Immature natural killer cell (primary cell): ENCODE measurements around the gene SHISA9. TPM values are rescaled to one million over a fixed set of nuclear protein-coding genes. Genes with fewer than 3 reads are reported as not detected.

ENCODE experiments used
- DNase-seq, 3 donors: peaks; one replicate each; pipeline ENCODE4 v3.0.0; 2022; ENCODE audit warnings: mixed read lengths in 1 of 3
- H3K27ac Mint-ChIP-seq, 6 donors: one replicate each; pipeline ENCODE4 v1.8.0; 2020; ENCODE audit warnings: mixed read lengths in 6 of 6, mild to moderate bottlenecking in 5 of 6, inconsistent platforms in 4 of 6, moderate library complexity in 3 of 6
- H3K27me3 Mint-ChIP-seq, 3 donors: one replicate each; pipeline ENCODE4 v1.8.0; 2020 to 2021; ENCODE audit warnings: low read depth in 3 of 3, mild to moderate bottlenecking in 3 of 3, mixed read lengths in 3 of 3, moderate library complexity in 3 of 3, inconsistent platforms in 1 of 3
- H3K36me3 Mint-ChIP-seq, 3 donors: one replicate each; pipeline ENCODE4 v1.8.0; 2020; ENCODE audit warnings: mixed read lengths in 3 of 3, inconsistent platforms in 2 of 3, mild to moderate bottlenecking in 2 of 3
- H3K4me1 Mint-ChIP-seq, 2 donors: one replicate each; pipeline ENCODE4 v1.8.0; 2020; ENCODE audit warnings: inconsistent platforms in 2 of 2, mild to moderate bottlenecking in 2 of 2, mixed read lengths in 2 of 2, moderate library complexity in 1 of 2
- H3K4me3 Mint-ChIP-seq, 5 donors: one replicate each; pipeline ENCODE4 v1.8.0; 2020; ENCODE audit warnings: mild to moderate bottlenecking in 5 of 5, mixed read lengths in 5 of 5, inconsistent platforms in 3 of 5, moderate library complexity in 3 of 5
- H3K9me3 Mint-ChIP-seq, 6 donors: one replicate each; pipeline ENCODE4 v1.8.0; 2020; ENCODE audit warnings: mild to moderate bottlenecking in 6 of 6, mixed read lengths in 6 of 6, inconsistent platforms in 4 of 6, moderate library complexity in 3 of 6
- polyA plus RNA-seq, 3 donors: library from polyadenylated mRNA; unstranded; fragments of 300-500 nt; fragmentation: Illumina TruSeq; gene quantifications; one replicate each; pipeline ENCODE4 v1.2.3, GENCODE V29; 2021

Gene SHISA9
- polyA plus RNA-seq, 3 donors from 2014 or later: not detected

DNA sequence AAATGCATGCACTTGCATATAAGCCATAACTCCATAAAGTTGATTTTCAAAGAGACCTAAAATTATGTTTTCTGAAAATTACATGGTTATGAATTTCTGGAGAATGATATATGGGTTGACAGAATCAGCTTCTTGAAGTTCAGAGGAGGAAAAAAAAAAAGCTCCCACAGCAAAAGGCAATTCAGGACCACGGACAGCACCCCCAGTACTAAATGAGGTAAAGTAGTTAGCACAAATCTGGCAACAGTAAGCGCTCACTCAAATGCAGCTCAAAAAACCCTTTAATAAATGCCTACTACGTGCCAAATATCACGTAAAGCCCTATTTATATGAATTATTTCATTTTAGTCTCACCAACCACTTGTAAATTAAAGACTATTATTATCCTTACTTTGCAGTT lies 135.2 kb downstream of the SHISA9 start:
- DNase-seq: no peak
- peaks cover 0 to 1% (median 0%) of the 10 kb centered on the region in 3 donors for H3K27me3 Mint-ChIP-seq
- H3K4me1 Mint-ChIP-seq: no peaks in the 10 kb centered on the region
- no peak overlapping the region for H3K4me3 Mint-ChIP-seq
- H3K36me3 Mint-ChIP-seq: no peaks in the 10 kb centered on the region
- H3K27ac Mint-ChIP-seq: no peak overlapping the region
- peaks cover 0 to 12% (median 2%) of the 10 kb centered on the region in 6 donors for H3K9me3 Mint-ChIP-seq

DNA sequence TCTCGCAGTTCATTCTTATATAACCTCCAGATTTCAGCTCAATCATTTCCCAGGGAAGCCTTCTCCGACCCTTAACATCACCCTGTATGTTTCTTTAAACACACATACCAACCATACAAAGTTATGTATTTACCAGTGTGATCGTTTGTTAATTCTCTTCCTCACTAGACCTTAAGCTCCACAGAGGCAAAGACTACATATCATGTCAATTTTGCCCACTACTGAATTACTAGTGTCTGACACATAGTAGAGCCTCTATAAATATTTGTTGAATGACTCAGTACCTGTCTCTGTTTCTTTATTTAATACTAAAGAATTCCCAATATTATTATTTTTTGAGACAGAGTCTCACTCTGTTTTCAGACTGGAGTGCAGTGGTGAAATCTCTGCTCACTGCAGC lies 137.2 kb downstream of the SHISA9 start:
- no peaks in the 10 kb centered on the region for H3K4me1 Mint-ChIP-seq
- DNase-seq: no peak
- H3K9me3 Mint-ChIP-seq: peaks cover 0 to 21% (median 2%) of the 10 kb centered on the region in 6 donors
- H3K4me3 Mint-ChIP-seq: no peak overlapping the region
- peaks cover 0 to 1% (median 0%) of the 10 kb centered on the region in 3 donors for H3K27me3 Mint-ChIP-seq
- no peak overlapping the region for H3K27ac Mint-ChIP-seq
- H3K36me3 Mint-ChIP-seq: peaks cover 0 to under 1% (median 0%) of the 10 kb centered on the region in 3 donors

DNA sequence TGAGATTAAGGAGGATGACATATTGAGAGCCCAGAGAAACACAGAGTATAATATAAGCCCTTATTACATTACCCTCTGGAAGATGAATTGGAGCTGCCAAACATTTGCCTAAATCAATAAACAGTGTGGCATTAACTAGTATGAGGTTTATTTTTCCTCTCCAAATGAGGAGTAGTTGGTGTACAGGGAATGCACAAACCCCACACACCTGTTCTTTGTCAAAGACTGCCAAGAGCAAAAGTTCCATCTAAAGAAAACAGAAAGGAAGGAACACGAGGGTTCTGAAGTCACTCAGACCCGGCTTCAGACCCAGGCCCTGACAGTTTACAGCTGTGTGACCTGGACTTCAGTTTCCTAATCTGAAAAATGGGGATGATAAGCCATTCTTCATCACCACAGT lies 138.1 kb downstream of the SHISA9 start:
- H3K27me3 Mint-ChIP-seq: peaks cover 0 to 2% (median 1%) of the 10 kb centered on the region in 3 donors

DNA sequence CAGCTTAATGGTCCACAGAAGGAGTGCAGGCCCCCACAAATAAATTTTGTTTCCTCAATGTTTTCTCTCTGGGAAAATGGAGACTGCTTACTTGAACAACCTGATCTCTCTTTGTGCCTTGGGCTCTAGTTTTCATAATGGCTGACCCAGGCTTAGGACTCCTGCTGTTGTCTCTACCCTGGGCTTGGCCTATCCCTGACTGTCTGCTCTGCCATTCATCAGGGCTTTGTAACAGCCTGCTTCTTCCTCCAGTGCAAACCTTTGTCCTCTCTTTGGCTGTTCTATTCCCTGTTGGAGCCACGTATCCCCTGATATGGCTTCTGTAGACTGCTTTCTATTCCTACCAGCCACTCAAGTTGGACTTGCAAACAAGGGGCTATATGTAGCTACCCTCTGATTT lies 139.8 kb downstream of the SHISA9 start:
- Mint-ChIP-seq H3K27me3 (peaks cover 0 to 3% (median 2%) of the 10 kb centered on the region in 3 donors), H3K27ac (no peak overlapping the region), H3K9me3 (peaks cover 0 to 32% (median 3%) of the 10 kb centered on the region in 6 donors), H3K36me3 (peaks cover 0 to 4% (median 0%) of the 10 kb centered on the region in 3 donors), H3K4me1 (no peaks in the 10 kb centered on the region), H3K4me3 (no peak overlapping the region)
- no peak for DNase-seq

More for the DNA sequence above, 138.1 kb downstream of the SHISA9 start:
- H3K4me1 Mint-ChIP-seq: no peaks in the 10 kb centered on the region
- H3K36me3 Mint-ChIP-seq: peaks cover 0 to 4% (median 0%) of the 10 kb centered on the region in 3 donors
- H3K4me3 Mint-ChIP-seq: no peak overlapping the region
- no peak for DNase-seq
- peaks cover 0 to 27% (median 3%) of the 10 kb centered on the region in 6 donors for H3K9me3 Mint-ChIP-seq
- no peak overlapping the region for H3K27ac Mint-ChIP-seq

DNA sequence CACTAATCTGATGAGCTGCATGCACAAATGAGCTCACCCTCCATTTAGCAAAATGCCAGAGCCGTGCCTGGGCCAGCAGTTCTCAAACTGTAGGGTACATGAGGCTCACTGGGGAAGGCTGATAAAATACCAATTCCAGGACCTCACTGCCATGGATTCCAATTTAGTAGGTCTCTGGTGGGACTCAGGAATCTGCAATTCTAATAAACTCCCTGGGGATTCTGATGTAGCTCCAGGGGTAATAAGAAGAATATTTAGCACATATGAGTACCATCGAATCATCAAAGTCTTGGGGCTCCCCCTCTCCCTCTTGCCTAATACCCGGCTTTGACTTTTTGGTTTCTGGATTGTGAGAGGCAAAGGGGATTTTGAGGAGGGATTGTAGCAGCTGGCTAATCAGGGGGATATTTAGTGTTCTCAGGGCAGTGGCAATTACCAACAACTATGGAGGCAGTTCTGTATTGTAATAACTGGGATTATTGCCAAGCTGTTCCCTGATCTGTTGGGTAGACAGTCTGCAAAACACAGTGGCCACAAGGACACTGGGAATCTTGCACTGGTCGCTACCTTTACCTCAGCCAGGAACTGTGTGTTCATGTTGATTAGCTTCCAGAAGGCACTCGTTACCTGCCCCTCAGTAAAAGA lies 140.4 kb downstream of the SHISA9 start:
- no peak for DNase-seq
- H3K4me3 Mint-ChIP-seq: no peak overlapping the region
- no peaks in the 10 kb centered on the region for H3K4me1 Mint-ChIP-seq
- H3K27me3 Mint-ChIP-seq: peaks cover 2 to 3% (median 2%) of the 10 kb centered on the region in 3 donors
- H3K36me3 Mint-ChIP-seq: peaks cover 0 to 4% (median 0%) of the 10 kb centered on the region in 3 donors
- peaks cover 0 to 32% (median 3%) of the 10 kb centered on the region in 6 donors for H3K9me3 Mint-ChIP-seq
- no peak overlapping the region for H3K27ac Mint-ChIP-seq

DNA sequence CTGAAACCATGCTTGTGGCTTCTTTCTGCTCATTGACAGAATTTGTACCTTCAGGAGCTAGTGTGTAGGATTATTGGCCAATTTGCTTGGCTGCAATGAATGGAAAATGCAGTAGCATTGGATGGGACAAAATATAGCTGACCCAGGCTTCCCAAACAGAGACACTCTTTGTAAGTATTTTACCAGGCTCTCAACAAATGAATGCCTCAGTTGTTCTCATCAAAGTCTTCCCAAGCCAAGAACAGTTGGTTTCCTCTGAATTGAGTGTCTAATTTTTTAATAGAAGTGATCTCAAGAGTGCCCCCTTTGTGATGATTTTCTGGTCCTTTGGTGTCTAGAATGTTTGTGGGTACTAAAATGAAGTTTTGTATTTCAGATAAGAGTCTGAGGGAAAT lies 140.9 kb downstream of the SHISA9 start:
- peaks cover 0 to 4% (median 0%) of the 10 kb centered on the region in 3 donors for H3K36me3 Mint-ChIP-seq

DNA sequence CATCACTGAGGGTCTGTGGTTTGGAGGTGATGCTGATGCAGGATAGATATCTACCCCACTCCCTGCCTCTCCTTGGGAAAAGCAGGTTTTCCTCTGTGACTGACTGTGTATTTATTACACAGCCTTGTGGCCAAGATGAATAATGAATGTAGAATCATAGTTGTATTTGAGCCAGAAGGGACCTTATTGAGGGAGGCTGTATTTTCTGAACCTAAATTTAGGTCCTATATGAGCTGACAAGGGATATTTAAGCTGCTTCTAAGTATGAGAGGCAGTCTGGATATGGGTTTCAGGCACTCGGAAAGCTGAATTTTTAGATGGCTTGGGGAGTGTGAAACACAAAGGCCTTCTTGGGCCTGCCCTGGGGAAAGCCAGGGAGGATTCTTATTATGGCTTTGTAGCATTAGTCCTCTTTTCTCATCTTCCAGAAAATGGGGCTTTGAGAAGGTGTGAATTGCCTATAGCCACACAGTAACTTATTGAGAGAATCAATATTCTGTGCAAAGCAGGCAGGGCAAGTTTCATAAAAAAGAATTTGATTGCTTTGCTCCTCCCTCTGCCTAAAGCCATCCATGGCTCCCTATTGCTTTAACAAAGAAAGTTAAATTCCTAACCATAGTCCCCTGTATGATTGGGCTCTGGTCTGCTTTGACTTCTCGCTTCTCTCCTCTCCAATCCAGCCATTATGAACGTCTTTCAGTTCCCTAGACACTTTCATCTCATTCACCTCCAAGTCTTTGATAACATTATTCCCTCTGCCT lies 144.8 kb downstream of the SHISA9 start:
- Mint-ChIP-seq H3K9me3 (peaks cover 3 to 24% (median 5%) of the 10 kb centered on the region in 6 donors), H3K27me3 (peaks cover 2 to 4% (median 2%) of the 10 kb centered on the region in 3 donors), H3K36me3 (peaks cover 0 to 4% (median 0%) of the 10 kb centered on the region in 3 donors), H3K27ac (no peak overlapping the region), H3K4me1 (no peaks in the 10 kb centered on the region), H3K4me3 (no peak overlapping the region)
- DNase-seq: no peak

More for the DNA sequence above, 140.9 kb downstream of the SHISA9 start:
- no peak overlapping the region for H3K27ac Mint-ChIP-seq
- H3K9me3 Mint-ChIP-seq: peaks cover 0 to 32% (median 3%) of the 10 kb centered on the region in 6 donors
- H3K4me1 Mint-ChIP-seq: no peaks in the 10 kb centered on the region
- no peak for DNase-seq
- H3K27me3 Mint-ChIP-seq: peaks cover 2 to 3% (median 2%) of the 10 kb centered on the region in 3 donors
- H3K4me3 Mint-ChIP-seq: no peak overlapping the region

DNA sequence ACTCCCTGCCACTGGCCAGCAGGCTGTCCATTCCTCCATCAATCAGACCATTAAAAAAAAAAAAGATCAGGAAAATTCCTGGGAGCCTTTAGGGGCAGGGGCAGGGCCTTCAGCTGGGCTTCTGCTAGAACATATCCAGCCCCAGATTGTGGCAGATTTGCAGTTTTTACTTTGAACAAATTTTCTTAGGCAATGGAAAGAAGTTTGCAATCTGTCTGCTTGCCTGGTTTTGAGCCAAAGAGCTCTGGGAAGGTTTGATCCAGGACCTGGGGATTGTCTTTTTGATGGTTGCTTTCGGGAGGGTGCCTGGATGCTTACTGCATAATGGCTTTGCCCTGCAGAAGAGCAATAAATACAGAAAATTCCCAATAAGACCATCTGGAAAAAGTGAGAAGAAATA lies 145.9 kb downstream of the SHISA9 start:
- no peak for DNase-seq
- no peak overlapping the region for H3K4me3 Mint-ChIP-seq
- peaks cover 0 to 4% (median 0%) of the 10 kb centered on the region in 3 donors for H3K36me3 Mint-ChIP-seq
- H3K9me3 Mint-ChIP-seq: peaks cover 3 to 24% (median 5%) of the 10 kb centered on the region in 6 donors
- H3K27ac Mint-ChIP-seq: no peak overlapping the region
- H3K4me1 Mint-ChIP-seq: no peaks in the 10 kb centered on the region
- H3K27me3 Mint-ChIP-seq: peaks cover 2 to 4% (median 2%) of the 10 kb centered on the region in 3 donors

DNA sequence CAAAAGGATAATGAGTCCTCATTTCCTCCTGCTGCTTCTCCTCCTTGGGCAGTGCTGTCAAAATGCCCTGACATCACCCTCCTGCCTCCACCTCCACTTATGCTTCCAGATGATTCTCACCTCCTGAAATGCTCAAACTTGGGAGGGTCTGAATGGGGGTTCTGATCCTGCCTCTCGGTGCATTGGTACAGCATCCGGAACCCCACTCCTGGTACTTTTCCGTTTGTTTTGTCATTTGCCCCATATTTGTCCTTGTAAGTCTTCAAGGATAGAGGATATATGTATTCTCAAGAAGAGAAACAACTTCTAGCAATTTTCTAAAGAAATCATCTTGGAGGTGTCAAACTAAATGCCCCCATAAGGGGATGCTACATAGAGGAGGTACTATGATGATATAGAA lies 148.3 kb downstream of the SHISA9 start:
- no peak for DNase-seq
- peaks cover 0 to 11% (median 5%) of the 10 kb centered on the region in 6 donors for H3K9me3 Mint-ChIP-seq
- no peaks in the 10 kb centered on the region for H3K36me3 Mint-ChIP-seq
- H3K4me3 Mint-ChIP-seq: no peak overlapping the region
- H3K27ac Mint-ChIP-seq: no peak overlapping the region
- no peaks in the 10 kb centered on the region for H3K4me1 Mint-ChIP-seq
- H3K27me3 Mint-ChIP-seq: peaks cover 2 to 3% (median 2%) of the 10 kb centered on the region in 3 donors

DNA sequence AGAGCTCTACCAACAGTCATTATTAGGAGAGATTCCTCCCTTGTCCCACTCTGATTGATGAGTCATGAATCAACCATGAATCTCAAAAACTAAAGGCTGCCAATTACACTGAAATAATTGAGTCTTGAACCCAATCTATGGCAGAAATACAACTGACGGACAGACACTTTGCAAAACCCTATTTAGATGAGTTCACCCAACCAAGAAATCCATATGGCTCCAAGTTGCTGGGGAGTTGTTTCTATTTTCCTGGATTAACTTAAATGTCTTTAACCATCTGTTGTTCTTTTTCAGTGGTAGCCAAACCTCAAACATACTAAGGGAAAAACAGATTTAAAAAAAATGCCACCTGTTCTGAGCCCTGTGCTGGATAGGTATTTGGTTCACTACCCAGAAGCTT lies 151.0 kb downstream of the SHISA9 start:
- Mint-ChIP-seq H3K9me3 (peaks cover 0 to 11% (median 6%) of the 10 kb centered on the region in 6 donors), H3K27me3 (peaks cover 0 to 3% (median 1%) of the 10 kb centered on the region in 3 donors), H3K4me1 (no peaks in the 10 kb centered on the region), H3K27ac (no peak overlapping the region), H3K36me3 (no peaks in the 10 kb centered on the region), H3K4me3 (no peak overlapping the region)
- DNase-seq: no peak

DNA sequence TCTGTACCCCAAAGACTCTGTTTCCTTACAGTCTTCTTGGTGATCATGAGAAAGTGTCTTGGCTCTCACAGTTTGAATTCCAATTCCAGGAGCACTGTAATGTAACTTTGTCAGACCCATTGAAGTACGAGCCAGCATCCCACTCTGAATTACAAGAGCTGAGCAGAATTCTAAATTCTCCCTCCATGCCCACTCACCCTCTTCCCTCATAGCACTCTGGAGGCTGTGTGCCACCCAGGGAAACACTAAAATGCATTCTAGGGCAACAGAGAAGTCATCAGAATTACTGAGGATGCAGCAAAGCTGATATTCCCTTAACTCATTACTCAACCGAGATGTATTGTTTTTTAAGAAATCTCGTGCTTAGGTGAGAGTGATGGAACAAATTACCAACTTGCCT lies 154.1 kb downstream of the SHISA9 start:
- H3K27me3 Mint-ChIP-seq: peaks cover 1 to 5% (median 2%) of the 10 kb centered on the region in 3 donors
- peaks cover 0 to 8% (median 3%) of the 10 kb centered on the region in 6 donors for H3K9me3 Mint-ChIP-seq
- no peak for DNase-seq
- no peaks in the 10 kb centered on the region for H3K4me1 Mint-ChIP-seq
- no peak overlapping the region for H3K4me3 Mint-ChIP-seq
- H3K27ac Mint-ChIP-seq: no peak overlapping the region
- H3K36me3 Mint-ChIP-seq: no peaks in the 10 kb centered on the region

DNA sequence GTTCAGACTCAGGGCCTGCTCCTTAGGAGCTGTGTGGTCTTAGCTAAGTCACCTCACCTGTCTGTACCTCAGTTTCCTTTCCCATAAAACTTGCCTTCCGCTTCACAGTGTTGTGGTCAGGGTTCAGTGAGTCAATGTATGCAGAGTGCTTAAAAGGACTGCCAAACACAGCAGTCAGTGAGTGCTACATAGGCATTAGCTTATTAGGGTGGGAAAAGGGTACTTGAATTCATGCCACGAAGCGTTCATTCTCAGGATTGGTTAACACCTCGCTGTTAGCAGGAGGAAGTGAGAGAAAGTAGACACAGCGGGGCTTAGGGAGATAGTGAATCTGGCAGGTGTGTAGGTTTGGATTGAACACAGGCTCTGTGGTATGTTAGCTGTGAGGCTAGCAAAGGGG lies 155.2 kb downstream of the SHISA9 start:
- H3K4me3 Mint-ChIP-seq: no peak overlapping the region
- H3K4me1 Mint-ChIP-seq: no peaks in the 10 kb centered on the region
- no peak overlapping the region for H3K27ac Mint-ChIP-seq
- H3K27me3 Mint-ChIP-seq: peaks cover 1 to 4% (median 2%) of the 10 kb centered on the region in 3 donors
- H3K9me3 Mint-ChIP-seq: peaks cover 0 to 4% (median 0%) of the 10 kb centered on the region in 6 donors
- no peaks in the 10 kb centered on the region for H3K36me3 Mint-ChIP-seq
- DNase-seq: no peak

DNA sequence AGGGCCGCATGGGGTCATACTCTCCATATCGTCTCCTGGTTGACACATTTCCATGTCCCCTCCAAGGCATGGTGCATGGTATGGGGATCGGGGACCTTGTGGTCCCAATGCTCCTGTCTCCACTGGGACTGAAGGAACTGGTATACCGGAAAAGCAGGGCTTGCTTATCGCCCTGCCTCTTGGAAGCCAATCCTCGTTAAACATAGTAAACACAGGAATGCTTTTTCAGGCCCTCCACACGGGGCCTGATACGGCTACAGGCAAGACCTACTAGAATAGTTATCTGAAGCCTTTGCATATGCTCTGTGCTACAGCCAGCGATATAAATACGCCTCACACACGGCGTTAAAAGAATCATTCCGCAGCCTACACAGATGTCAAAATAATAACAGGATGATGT lies 159.5 kb downstream of the SHISA9 start:
- peaks cover 0 to 7% (median 2%) of the 10 kb centered on the region in 6 donors for H3K9me3 Mint-ChIP-seq
- H3K27me3 Mint-ChIP-seq: peaks cover 0 to 3% (median 2%) of the 10 kb centered on the region in 3 donors
- no peak for DNase-seq
- no peaks in the 10 kb centered on the region for H3K4me1 Mint-ChIP-seq
- no peak overlapping the region for H3K4me3 Mint-ChIP-seq
- no peak overlapping the region for H3K27ac Mint-ChIP-seq
- H3K36me3 Mint-ChIP-seq: no peaks in the 10 kb centered on the region

DNA sequence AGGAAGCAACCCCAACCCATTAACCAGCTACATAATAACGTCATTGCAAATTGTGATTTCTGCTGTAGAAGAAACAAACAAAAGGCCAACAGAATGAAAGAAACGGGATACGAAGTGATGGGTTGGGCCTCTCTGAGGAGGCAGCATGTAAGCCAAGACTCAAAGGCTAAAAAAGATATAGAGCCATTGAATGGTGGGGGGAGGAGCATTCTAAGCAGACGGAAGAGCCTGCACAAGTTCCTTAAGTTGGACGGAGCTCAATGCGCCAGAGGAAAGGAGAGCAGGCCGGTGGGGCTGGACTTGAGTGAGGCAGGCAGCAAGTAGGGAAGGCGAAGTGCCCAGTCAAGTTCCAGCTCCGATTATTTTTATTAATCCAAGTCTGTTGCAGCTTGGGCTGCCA lies 160.3 kb downstream of the SHISA9 start:
- H3K9me3 Mint-ChIP-seq: peaks cover 0 to 7% (median 2%) of the 10 kb centered on the region in 6 donors
- no peaks in the 10 kb centered on the region for H3K36me3 Mint-ChIP-seq
- H3K27ac Mint-ChIP-seq: no peak overlapping the region
- H3K4me1 Mint-ChIP-seq: no peaks in the 10 kb centered on the region
- H3K4me3 Mint-ChIP-seq: no peak overlapping the region
- no peak for DNase-seq
- peaks cover 0 to 3% (median 2%) of the 10 kb centered on the region in 3 donors for H3K27me3 Mint-ChIP-seq
